Epithelial cell of proximal tubule (primary cell): Measurements from ENCODE around the gene SLC26A3. TPM values are rescaled to one million over a fixed set of nuclear protein-coding genes. Genes with fewer than 3 reads are reported as not detected.

Experiments used
- DNase-seq: peaks from one replicate; pipeline ENCODE4 v3.0.0-alpha.2; 2011; ENCODE audit warnings: low read depth
- H3K4me3 ChIP-seq: 2 replicates; pipeline ENCODE4 v1.5.1; 2011; ENCODE audit warnings: low read depth, mild to moderate bottlenecking, low read length
- total RNA-seq: library from RNA; depleted of rRNA; stranded (reverse); fragments of >200 nt; gene quantifications from 2 replicates; pipeline ENCODE4 v1.2.3, GENCODE V29; 2015
- TF ChIP-seq, protein P1 (sequence below): conservative IDR thresholded peaks from 2 replicates; pipeline ENCODE4 v1.5.1; 2012; ENCODE audit warnings: low read depth, mild to moderate bottlenecking, low read length

The SLC26A3 gene
- total RNA-seq, 1 donor from 2014 or later = not detected

DNA sequence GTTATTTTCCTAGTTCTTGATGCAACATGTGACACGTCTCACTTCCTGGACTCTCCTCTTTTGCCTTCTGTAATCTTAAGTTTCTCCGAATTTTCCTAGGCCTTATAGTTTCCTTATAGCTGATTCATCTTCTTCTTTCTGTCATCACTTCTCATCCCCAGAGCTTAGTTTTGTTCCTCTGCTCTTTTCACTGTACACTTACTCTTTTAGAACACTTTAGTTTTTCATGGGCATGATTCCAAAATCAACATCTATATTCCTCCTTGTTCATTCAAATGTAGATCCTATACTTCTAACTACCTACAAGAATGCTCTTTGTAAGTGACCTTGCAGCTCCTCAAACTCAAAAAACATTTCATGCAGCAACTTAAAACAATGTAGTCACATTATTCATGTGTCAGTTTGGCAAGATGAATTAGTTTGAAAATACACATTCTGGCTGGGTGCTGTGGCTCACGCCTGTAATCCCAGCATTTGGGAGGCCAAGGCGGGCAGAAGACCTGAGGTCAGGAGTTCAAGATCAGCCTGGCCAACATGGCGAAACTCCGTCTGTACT is 13.1 kb upstream of the SLC26A3 start:
- TF ChIP-seq, protein P1, sequence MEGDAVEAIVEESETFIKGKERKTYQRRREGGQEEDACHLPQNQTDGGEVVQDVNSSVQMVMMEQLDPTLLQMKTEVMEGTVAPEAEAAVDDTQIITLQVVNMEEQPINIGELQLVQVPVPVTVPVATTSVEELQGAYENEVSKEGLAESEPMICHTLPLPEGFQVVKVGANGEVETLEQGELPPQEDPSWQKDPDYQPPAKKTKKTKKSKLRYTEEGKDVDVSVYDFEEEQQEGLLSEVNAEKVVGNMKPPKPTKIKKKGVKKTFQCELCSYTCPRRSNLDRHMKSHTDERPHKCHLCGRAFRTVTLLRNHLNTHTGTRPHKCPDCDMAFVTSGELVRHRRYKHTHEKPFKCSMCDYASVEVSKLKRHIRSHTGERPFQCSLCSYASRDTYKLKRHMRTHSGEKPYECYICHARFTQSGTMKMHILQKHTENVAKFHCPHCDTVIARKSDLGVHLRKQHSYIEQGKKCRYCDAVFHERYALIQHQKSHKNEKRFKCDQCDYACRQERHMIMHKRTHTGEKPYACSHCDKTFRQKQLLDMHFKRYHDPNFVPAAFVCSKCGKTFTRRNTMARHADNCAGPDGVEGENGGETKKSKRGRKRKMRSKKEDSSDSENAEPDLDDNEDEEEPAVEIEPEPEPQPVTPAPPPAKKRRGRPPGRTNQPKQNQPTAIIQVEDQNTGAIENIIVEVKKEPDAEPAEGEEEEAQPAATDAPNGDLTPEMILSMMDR = no peak
- H3K4me3 ChIP-seq = no peak overlapping the region
- no peak for DNase-seq

DNA sequence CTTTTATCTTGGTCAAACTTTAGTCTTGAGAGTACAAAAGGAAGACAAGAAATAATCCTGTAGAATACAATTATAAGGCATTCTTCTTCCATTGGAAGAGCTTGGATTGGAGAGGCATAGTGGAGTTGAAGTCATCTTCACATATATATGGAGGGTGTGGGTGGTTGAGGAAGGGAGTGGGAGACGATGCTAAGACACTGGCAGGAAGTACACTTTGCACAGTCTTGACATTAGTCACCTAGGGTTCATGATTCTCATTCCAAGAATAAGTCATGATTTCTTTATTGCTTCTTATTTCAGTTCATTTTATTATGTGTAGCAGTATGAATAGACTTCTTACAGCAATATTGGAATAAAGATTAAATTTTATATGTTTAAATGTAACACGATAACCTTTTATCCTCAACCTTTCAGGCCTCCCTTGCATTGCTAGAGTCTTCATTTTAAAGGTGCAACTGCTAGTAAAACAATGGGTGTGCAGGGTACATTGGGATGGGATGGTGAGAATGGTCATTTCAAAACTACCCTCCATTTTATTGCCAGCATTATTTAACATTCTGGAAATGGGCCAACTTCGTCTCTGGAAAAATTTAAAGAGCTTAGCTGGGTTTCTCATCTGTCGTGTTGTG is 12.3 kb upstream of the SLC26A3 start:
- TF ChIP-seq, protein P1 = no peak
- H3K4me3 ChIP-seq = no peak overlapping the region
- DNase-seq = no peak

DNA sequence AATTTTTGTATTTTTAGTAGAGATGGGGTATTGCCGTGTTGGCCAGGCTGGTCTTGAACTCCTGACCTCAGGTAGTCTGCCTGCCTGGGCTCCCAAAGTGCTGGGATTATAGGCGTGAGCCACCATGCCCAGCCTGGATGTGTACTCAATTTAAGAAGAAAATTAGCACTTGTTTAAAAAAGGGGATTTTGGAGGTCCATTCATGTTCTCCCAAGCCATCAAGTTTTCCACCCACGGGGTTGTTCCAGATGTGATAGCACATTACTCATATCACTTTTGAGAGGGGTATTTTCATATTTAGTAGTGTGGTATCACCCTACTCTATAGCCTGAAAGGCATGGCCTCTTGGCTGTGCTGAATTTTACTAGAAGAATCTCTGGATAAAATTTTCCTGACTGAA is 10.5 kb upstream of the SLC26A3 start:
- DNase-seq = no peak
- TF ChIP-seq, protein P1 = no peak
- no peak overlapping the region for H3K4me3 ChIP-seq

DNA sequence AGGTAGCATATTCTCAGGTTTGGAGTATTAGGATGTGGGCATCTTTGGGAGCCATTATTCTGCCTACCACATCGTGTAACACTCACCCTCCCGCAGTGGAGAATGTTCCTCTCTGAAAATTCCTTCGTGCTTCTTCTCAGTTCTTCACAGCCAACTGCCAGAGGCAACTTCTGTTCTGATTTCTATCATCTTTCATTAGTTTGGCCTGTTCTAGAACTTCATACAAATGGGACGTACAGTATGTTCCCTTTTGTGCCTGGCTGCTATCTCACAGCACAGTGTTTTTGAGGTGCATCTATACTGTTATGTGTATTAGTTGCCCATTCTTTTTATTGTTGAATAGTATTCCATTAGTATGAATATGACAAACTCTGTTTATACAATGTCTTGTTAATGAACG is 8.9 kb upstream of the SLC26A3 start:
- TF ChIP-seq, protein P1 = no peak
- H3K4me3 ChIP-seq = no peak overlapping the region
- no peak for DNase-seq

DNA sequence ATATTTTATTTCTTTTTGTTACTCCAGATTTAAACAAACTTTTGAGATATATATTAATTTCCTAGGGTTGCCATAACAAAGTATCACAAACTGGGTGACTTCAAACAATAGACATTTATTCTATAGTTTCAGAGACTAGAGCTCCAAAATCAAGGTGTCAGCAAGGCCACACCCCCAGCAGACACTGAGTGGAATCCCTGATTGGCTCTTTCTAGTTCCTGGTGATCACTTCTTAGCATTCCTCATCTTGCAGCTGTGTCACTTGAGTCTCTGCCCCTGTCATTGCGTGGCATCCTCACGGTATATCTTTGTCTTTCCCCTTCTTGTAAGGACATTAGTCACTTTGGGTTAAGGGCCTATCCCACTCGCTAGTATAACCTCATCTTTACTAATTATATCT is 7.6 kb upstream of the SLC26A3 start:
- TF ChIP-seq, protein P1 = no peak
- no peak overlapping the region for H3K4me3 ChIP-seq
- DNase-seq = no peak

DNA sequence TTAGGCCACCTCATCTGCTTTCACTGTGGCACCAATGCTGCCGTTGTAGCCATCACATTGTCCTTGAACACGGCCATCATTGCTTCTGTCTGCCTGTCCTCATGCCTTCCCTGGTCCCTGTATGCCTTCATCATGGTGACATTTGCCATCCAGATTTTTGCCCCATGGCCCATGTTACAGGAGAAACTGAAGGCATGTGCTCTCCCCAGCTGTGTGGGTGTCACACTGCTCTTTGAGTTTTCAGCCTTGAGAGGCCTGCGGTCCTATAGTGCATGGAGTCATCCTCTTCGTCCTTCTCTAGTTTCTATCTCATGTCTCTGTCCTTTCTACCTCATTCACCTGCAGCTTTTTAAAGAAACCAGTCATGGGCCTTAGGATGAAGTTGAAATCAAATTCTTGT is 6.2 kb upstream of the SLC26A3 start:
- TF ChIP-seq, protein P1 = no peak
- DNase-seq = no peak
- no peak overlapping the region for H3K4me3 ChIP-seq
